Body of pancreas (tissue), 4 donors: ENCODE results near the gene ADK.

Experiments
- CTCF ChIP-seq, 7 experiments: fragments of 450-650 bp in 4 of 7; fragments of 200-600 bp in 3 of 7; sonication (generic) in 3 of 7; IDR thresholded peaks; one replicate each; pipeline ENCODE4 v1.5.1; 2016 to 2019; ENCODE audit warnings: antibody characterized with exemption in 7 of 7
- POLR2A ChIP-seq, 3 donors: fragments of 450-650 bp; IDR thresholded peaks; one replicate each; pipeline ENCODE4 v1.6.1; 2016; ENCODE audit warnings: antibody characterized with exemption in 3 of 3, mild to moderate bottlenecking in 2 of 3

GRCh38 chr10:74306227-74306982, 155.4 kb downstream of the ADK start:
- TF ChIP-seq CTCF (IDR thresholded peaks at IDR 0.05) (no peak), POLR2A (IDR thresholded peaks at IDR 0.05) (no peak)
